Tongue (tissue), 2 donors: ENCODE results near the gene TIAM2. TPM values are rescaled to one million over a fixed set of nuclear protein-coding genes. Genes with fewer than 3 reads are reported as not detected.
A peak's percentile ranks its signal among the peaks of the same experiment; 100 is the strongest.

Experiments used
- DNase-seq: peaks from one replicate; pipeline ENCODE4 v3.0.0-alpha.2; 2015
- total RNA-seq: library from RNA; depleted of rRNA; stranded (reverse); fragments of >200 nt; gene quantifications from one replicate; pipeline ENCODE4 v1.2.3, GENCODE V29; 2014

The TIAM2 gene
- total RNA-seq, 1 donor from 2014 or later, result 32.2 TPM

DNA sequence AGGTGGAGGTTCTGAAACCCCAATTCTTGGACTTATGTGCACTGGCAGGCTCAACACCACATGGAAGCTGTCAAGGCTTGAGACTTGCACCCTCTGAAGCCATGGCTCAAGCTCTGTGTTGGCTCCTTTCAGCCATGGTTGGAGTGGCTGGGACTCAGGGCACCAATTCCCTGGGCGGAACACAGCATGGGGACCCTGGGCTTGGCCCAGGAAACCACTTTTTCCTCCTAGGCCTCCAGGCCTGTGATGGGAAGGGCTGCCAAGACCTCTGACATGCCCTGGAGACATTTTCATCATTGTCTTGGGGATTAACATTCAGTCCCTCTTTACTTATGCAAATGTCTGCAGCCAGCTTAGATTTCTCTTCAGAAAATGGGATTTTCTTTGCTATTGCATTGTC lies 242.5 kb downstream of the TIAM2 start:
- DNase-seq, result no peak

DNA sequence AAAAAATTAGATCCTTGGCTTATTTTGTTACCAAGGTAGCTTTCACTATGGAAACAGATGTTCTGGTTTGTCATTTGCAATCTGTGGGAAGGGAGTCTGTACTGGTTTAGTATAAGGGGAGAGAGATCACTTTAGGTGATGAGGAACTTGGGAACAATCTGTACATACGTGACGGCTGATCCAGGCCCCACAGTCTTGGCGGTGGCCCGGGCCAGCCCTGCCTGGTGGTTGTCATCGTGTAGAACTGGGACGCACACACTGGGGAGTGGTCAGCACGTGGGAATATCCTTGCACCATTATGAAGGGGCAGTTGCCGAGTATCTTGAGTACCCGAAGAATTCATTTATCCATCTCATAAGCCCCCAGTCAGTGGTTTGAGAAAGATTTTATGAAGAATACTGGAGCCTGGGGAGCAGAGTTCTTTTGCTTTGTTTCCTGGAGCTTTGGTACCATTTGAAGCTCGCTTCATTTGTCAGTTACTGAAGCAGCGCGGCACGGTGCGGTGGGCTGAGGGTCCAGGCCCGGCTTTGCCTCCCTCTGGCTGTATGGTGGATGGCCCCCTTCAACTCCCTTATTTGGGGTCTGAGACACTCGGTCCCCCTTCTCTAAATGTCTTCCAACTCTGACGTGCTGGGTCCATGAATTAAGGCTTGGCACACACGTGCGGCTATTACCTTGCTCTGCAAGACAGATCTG lies 245.9 kb downstream of the TIAM2 start:
- DNase-seq, result no peak

DNA sequence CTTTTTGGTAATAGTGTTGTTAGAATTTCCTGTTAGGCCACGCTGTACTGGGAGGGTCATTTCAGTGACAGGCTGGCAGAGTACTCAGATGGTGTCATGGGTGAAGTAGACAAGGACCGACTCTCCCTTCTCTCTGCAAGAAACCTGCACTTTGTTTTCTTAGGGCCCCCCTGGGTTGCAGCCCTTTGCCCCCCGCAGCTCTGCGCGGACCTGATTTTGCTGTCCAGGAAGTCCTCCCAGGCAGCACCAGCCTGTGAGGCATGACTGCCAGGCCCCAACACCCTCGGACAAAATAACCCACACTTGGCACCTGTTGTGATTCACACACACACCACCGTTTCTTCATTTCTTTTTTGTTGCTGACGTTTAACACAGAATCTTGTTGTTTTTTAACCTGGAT lies 246.9 kb downstream of the TIAM2 start:
- no peak for DNase-seq

DNA sequence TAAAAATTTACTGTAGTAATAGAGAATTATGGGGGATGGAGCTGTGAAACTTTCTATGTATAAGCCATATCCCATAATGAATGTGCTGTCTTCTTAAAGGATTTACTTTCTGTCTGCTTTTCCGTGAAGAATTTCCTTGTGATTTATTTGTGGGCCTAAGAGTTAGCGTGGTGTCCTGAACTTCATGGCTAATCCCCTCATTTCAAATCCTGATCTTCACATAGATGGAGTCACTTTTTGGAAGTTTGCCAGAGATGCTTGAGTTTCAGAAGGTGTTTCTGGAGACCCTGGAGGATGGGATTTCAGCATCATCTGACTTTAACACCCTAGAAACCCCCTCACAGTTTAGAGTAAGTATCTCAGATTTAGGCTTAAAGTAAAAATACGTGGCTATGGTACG lies 249.3 kb downstream of the TIAM2 start:
- no peak for DNase-seq

DNA sequence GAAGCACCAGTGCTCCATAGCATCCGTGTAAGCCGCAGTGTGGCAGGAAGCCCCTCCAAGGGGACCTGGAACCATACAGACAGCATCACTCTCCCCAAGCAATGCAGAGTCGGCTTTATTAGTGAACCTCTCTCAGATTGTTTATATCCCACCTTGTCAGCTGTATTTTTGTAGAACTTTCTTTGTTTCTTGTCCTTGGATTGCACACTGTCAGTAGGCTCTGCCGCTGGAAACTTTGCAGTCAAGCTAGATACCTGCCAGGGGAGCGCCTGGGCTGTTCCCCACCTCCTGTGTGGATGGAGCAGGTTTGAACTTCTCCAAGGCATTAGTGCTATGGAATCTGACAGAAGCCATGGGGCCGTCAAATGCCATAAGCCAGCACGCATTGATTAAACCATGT lies 250.1 kb downstream of the TIAM2 start:
- DNase-seq, result no peak

DNA sequence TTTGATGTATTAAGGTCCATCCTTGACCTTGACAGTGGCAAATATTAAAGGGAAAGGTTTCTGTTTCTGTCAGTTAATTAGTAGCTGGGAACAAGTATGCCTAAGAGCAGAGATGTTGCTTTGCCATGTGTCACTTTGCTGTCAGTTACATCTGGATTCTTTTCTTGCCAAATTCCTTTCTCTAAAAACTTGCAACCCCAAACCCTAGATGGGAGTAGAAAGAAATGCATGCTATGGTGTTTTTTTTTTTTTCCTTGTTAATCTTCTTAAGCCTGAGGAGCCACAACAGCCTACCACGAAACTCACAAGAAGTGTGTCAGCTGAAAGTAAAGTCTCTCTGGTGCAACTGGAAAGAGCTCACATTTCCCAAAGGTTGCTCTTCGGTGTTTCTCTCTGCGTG lies 250.7 kb downstream of the TIAM2 start:
- DNase-seq, result no peak

DNA sequence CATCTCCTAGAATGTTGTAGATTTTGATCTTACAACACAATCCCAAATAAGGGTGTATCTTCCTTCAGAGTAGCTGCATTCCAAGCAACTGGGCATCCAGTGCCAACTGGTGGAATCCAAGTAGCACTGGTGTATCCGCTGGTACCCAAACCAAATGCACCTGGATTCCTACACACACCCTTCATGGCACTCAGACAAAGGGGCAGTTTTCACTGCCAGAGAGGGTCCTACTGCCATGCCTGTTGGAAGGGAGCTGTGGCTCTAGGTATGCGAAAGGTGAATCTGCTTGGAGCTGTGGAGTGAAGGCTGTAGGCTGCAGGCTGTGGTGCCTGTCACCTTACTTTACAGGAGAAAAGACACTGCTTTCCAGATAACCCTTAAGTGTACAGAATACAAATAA lies 251.7 kb downstream of the TIAM2 start:
- no peak for DNase-seq

DNA sequence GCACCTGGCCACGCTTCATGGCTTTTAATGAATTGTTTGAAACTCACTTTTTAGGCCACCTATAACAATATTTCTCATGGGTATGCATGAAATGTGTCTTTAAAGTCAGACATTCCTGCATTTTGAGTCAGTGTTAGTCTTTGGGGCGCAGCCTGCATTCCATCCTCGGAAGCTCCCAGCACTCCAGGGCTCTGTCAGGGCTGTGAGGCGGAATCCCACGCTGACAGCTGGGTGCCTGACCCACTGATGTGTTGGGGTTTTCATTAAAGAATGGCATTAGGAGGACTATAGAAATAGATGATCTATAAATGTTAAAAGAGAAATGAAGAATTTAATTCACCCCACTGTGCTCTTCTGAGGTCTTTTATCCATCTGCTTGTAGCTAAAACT lies 252.5 kb downstream of the TIAM2 start:
- no peak for DNase-seq

DNA sequence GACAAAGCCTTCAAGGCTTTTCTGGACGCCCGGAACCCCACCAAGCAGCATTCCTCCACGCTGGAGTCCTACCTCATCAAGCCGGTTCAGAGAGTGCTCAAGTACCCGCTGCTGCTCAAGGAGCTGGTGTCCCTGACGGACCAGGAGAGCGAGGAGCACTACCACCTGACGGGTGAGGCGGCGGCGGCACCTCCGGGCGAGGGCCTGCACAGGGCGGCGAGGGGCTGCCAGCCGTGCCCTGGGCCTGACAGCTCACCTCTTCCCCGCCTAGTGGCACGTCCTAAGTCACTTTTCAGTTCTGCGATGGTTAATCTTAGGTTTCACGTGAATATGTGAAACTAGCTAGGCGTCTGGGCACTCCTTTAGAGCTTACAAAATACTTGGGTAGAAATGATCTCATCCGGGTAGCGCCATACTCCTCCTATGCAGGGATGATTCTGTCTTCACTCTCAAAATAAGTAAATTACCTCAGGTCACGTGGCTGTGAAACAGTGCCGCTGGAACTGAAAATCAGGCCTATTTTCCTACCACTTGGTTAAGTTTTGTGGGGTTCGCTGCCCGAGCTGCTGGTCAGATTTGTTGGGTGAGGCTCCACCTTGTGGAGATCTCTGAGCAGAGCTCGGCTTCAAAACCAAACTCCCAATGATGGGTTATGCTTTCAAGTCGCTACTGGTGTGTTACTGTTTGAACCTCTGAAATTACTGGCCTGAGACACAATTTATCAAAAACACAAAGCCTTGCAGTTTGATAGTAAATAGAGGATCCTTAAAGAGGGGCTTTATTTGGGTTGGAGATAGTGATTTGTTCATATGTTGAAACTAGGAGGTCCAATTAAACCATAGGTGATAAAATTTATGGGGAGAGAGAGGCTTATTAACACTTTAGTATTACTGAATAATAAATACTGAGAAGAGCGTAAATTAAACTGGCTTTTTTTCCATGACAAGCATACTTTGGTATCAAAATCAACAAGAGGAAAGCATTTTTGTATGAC lies 253.2 kb downstream of the TIAM2 start:
- DNase-seq, result peak; percentile 65

DNA sequence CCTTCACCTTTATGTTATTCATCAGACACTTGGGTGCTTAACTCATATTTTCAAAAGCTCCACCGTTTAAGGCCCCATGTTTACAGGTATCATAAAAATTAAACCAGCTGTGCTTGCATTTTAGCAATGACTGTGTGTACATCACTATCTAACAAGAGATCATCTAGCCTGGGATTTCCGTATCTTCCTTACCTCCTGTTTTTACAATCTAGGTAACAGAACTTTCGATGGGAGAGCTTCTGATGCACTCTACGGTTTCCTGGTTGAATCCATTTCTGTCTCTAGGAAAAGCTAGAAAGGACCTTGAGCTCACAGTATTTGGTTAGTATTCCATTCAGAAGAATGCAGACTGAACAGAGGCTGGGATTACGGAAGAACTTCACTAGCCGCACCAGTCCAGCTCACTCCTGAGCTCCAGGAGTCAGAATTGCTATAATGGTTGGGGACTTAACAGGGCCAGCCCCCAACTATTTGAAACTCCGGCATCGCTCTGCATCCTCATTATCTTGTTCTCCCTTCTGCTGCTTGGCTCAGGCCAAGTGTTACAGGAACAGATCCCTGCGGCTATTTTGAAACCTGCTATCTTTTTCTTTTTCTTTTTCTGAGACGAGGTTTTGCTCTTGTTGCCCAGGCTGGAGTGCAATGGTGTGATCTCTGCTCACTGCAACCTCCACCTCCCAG lies 255.7 kb downstream of the TIAM2 start:
- DNase-seq, result no peak

DNA sequence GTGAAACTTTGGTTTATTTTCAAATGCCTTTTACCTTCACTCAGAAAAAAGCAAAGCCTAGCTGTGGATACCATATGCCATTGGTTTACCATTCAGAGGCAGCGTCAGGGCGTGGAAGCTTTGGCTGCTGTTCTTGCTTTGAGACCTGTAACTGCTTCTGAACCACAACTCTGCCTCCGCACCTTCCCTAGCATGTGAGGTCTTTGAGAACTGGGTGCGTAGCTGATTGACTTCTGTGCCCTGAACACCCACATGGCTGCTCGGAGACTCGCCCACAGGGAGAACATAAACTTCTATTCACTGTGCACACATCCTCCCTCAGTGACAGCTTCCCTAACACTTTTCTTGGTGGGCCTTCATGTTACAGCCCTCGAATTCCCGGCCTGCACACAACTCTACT lies 257.5 kb downstream of the TIAM2 start:
- DNase-seq, result no peak

DNA sequence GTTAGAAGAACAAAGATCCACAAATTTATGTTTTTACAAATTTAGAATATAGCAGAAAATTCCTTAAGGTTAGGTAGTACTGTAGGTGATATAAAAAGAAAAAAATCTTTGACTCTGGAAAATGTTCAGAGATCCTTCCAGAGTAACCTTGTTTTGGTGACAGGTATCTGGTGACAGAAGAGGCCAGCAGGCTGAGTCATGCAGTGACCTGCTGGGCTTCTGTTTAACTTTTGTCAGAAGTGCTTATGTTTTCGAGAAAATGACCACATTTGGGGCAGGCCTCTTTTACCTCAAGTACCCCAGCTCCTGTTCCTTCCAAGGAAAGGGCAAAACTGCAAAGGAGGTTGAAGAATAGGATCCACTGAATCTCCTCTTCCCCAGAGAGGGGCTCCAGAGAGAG lies 258.2 kb downstream of the TIAM2 start:
- no peak for DNase-seq

DNA sequence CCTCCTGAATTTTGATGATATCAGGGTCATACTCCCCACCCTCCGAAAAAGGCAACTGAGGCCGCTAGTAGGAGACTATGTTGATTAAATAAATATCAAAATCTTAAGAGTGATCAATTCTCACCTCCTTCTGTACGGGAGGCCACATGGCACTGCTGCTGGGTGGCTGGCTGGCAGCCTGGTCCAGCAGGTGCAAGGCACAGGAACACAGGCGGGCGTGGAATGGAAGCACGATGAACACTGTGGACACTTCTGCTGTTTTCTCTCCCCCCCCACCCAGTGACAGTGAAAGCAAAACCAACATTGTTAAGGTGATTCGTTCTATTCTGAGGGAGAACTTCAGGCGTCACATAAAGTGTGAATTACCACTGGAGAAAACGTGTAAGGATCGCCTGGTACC lies 259.0 kb downstream of the TIAM2 start:
- DNase-seq, result no peak

DNA sequence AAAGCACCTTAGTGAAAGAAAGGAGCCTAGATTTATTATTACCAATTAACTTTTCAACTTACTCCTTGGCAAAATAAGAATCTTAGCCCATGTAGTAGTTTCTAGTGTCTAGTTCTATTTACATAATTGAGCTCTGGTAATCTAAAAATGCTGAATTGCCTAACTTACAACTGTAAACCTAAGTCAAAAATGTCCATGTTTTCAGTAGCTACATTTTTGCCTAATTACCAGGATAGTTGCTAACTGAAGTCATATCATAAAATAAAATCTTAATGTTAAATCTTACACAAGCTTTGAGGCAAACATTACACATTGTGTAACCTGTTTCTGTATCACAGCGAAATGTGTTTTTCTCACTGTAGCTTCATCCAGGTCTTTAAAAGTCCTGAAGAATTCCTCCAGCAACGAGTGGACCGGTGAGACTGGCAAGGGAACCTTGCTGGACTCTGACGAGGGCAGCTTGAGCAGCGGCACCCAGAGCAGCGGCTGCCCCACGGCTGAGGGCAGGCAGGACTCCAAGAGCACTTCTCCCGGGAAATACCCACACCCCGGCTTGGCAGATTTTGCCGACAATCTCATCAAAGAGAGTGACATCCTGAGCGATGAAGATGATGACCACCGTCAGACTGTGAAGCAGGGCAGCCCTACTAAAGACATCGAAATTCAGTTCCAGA lies 261.1 kb downstream of the TIAM2 start:
- no peak for DNase-seq

DNA sequence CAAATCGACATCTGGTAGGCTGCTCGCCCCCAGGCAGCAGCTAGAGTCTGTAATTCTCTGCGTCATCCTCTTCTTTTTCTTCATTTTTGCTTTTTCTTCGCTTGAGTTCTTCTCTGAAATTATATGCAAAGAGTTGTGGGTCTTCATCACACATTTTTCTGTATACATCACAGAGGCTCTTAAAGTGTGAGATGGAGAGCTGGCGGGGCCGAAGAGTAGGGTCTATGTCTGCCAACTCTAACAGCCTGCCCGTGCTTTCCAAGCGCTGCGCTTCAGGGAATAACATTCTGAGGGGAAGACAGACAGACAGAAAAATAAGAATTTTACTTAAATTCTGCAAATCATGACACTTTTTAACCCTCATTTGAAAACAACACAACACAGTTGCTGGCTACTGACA lies 262.7 kb downstream of the TIAM2 start:
- no peak for DNase-seq

DNA sequence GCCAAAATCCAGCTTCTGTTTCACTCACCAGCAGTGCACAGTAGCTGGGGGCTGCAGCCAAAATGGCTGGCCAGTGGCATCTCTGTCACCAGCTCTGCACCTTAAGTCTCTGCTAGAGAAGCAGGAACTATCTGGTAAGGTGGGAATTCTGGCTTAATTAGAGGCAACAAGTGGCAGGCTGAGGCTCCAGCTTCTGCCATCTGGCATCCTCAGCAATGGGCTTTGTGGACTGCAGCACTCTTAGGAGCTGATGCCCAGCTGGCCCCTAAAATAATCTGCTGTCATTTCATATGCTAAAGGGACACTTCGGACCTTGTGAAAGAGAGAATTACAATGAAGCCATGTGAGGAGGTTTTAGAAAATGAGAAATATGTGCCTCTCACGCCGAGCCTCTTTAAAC lies 264.1 kb downstream of the TIAM2 start:
- DNase-seq, result no peak

DNA sequence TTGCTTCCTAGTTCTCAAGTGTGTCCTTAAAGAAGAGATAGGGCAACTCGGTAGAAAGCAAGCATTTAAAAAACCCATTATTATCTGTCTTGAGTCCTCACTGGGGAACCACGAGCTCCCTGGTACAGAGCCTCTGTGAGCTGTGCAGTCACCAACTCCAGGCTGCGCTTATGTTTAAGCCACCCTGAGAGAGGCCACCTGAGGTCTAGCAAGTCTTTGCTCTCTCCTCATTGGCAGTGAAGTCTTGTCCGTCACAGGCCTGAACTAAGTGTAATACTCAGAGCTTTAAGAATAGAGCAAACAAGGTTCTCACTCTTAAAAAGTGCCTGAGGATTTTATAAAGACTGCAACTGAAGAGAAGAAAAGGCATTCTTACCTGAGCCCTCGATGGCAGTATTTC lies 264.8 kb downstream of the TIAM2 start:
- DNase-seq, result no peak

DNA sequence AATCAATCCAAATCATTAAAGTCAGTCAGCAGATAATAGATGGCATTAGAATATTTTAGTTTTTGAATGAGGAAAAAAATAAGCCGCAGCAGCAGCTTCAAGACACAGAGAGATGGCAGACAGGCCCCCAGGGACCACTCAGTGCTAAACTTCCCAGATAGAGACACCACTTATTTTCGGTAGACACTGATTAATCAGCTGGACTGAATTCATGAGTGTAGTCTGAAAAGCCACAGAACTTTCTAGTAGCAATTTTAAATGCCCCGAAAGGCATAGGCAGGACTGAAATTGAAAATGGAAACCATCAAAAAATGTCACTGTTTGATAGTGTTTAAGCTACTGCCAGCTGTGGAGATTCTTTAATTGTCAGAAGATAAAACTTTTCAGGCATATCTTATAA lies 265.6 kb downstream of the TIAM2 start:
- no peak for DNase-seq

DNA sequence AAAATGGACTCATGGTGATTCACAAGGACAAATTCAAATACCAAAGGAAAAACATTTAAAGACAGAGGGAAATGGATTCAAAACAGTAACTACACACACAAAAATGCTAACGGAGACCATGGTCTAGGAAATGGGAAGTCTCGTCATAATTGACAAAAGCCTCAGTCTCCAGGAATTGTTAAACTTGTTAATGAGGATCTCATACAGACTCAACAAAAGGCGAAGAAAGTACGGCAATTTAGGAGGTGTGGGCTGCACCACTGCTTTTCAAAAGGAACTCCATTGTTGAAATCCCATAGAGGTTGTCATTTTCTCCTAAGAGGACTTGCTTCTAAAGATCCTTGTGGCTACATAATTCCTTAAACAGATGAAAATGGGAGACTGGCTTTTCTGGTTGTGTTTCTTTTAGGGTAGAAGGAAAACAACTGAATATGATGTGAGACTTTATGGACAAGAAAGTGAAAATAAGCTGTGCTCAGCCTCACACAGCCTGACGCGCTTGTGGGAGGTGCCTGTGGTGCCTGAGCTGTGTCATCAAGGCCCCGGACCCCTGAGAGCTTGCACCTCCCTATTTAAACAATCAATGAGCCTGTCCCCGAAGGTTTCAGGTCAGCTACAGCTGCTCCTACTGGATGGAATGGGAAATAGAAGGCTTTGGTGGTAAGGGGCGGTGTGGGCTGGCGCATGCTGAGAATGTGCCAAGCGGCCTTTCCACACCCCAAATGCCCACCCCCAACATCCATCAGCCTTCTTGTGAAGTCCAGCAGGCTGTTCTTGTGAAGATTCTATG lies 266.2 kb downstream of the TIAM2 start:
- DNase-seq, result no peak

DNA sequence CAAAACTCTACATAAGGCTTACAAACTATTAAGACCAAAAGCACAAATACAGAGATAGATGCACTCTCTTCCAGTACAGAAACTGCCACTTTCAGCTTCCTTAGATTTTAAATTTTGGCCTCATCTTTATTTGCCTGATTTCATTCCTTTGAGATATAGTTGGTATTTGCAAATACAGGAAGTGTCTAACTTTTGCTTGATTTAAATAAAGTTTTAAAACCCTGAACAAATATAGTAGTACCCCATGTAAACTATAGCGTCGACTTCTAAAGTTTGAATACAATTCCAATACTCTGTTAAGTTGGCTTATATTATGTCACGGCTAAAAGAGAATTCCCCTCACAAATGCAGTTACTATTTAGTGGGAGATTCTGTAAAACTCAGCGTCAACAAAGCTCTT lies 267.5 kb downstream of the TIAM2 start:
- DNase-seq, result no peak

DNA sequence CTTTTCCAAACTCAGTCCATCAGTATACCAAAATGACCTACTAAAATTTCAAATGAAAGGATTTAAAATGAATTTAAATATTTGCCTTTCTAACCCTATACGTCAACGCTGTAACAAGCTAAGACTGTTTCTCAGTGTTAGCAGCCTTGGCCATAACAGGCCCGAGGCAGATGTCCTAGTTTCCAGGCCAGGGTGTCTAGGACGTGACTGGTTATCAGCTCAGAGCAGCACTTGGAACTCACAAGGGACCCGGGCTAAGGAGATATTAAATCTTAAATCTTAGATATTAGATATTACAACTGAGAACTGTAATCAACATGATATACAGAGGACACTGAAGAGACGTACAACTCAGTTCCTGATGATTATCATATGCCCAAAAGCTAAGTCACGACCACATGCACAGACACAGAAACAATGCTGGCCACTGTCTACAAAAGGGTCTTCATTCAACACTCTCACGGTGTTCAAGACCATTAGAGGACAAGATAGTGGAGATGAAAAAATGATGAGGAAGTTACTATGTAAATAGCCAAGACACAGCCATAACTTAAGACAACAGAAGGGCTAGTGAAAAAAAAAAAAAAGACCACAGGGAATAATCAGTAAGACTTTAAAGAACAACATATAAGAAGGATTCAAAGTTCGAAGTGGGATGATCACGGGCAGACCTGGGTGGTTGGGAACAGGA lies 268.4 kb downstream of the TIAM2 start, which contains the start of gene CLDN20:
CLDN20 (plus strand) TSS at position 641 of the 691 bp plus-strand sequence. CDS start 11,707 bp downstream, outside the sequence.
- DNase-seq, result no peak
